GM23338 (cell line): Measurements from ENCODE around the gene CD4. TPM values are rescaled to one million over a fixed set of nuclear protein-coding genes. Genes with fewer than 3 reads are reported as not detected.
"Not testable (repeated sequence)": the region's sequence is repeated elsewhere in the genome, so short reads cannot be mapped to it uniquely, and the experiment has no call there.

Experiments
- ATAC-seq: fragments of 200-7000 bp; cut with Tn5 transposase; 3 replicates; pipeline ENCODE4 v1.9.1; 2020
- DNase-seq: peaks from one replicate; pipeline ENCODE4 v3.0.0-alpha.2; 2015; ENCODE audit warnings: low spot score
- H2AFZ ChIP-seq: fragments of 200-600 bp; sonication (generic); 2 replicates; pipeline ENCODE4 v1.8.0; 2016; ENCODE audit warnings: antibody characterized with exemption, mild to moderate bottlenecking, moderate library complexity
- H3F3A ChIP-seq: fragments of 200-600 bp; sonication (generic); replicated peaks from 2 replicates; pipeline ENCODE4 v1.8.0; 2017; ENCODE audit warnings: antibody characterized with exemption, mixed run types, low read depth
- H3K27ac ChIP-seq: fragments of 200-600 bp; sonication (generic); 2 replicates; pipeline ENCODE4 v1.6.1; 2016; ENCODE audit warnings: low read depth
- H3K27me3 ChIP-seq: fragments of 200-600 bp; sonication (generic); 2 replicates; pipeline ENCODE4 v1.8.0; 2016; ENCODE audit warnings: mild to moderate bottlenecking, mixed run types, moderate library complexity; ENCODE audit not compliant: insufficient read depth
- H3K36me3 ChIP-seq: fragments of 200-600 bp; sonication (generic); 2 replicates; pipeline ENCODE4 v1.8.0; 2016; ENCODE audit warnings: mild to moderate bottlenecking; ENCODE audit not compliant: insufficient read depth
- H3K4me1 ChIP-seq: fragments of 200-600 bp; sonication (generic); 2 replicates; pipeline ENCODE4 v1.8.0; 2016; ENCODE audit warnings: mild to moderate bottlenecking, moderate library complexity; ENCODE audit not compliant: insufficient read depth
- H3K4me2 ChIP-seq: fragments of 200-600 bp; sonication (generic); 2 replicates; pipeline ENCODE4 v1.7.1; 2017; ENCODE audit warnings: mixed run types
- H3K4me3 ChIP-seq: fragments of 200-600 bp; sonication (generic); 2 replicates; pipeline ENCODE4 v1.6.1; 2016; ENCODE audit warnings: mixed run types
- H3K79me2 ChIP-seq: fragments of 200-600 bp; sonication (generic); replicated peaks from 2 replicates; pipeline ENCODE4 v1.8.0; 2017; ENCODE audit warnings: mild to moderate bottlenecking; ENCODE audit not compliant: insufficient read depth
- H3K9me2 ChIP-seq: fragments of 200-600 bp; sonication (generic); 2 replicates; pipeline ENCODE4 v1.8.0; 2017; ENCODE audit not compliant: insufficient read depth
- H4K20me1 ChIP-seq: fragments of 200-600 bp; sonication (generic); replicated peaks from 2 replicates; pipeline ENCODE4 v1.8.0; 2017; ENCODE audit warnings: mild to moderate bottlenecking; ENCODE audit not compliant: insufficient read depth
- H3K27ac Mint-ChIP-seq: 2 replicates; pipeline ENCODE4 v1.8.0; 2020; ENCODE audit warnings: inconsistent platforms, mild to moderate bottlenecking, moderate library complexity, mixed read lengths
- H3K27me3 Mint-ChIP-seq: 3 replicates; pipeline ENCODE4 v1.8.0; 2022; ENCODE audit warnings: low read depth, mild to moderate bottlenecking, moderate library complexity, mixed read lengths, inconsistent platforms; ENCODE audit not compliant: insufficient read depth, poor library complexity
- H3K36me3 Mint-ChIP-seq: 3 replicates; pipeline ENCODE4 v1.8.0; 2021; ENCODE audit warnings: low read depth, mild to moderate bottlenecking, inconsistent platforms, moderate library complexity, mixed read lengths
- H3K4me1 Mint-ChIP-seq: 3 replicates; pipeline ENCODE4 v1.8.0; 2020; ENCODE audit warnings: mild to moderate bottlenecking, inconsistent platforms, mixed read lengths
- H3K4me3 Mint-ChIP-seq: 3 replicates; pipeline ENCODE4 v1.8.0; 2021; ENCODE audit warnings: moderate library complexity, mild to moderate bottlenecking, inconsistent platforms, mixed read lengths
- H3K9me3 Mint-ChIP-seq: 3 replicates; pipeline ENCODE4 v1.8.0; 2020; ENCODE audit warnings: moderate library complexity, mild to moderate bottlenecking, inconsistent platforms, mixed read lengths
- CREB1 ChIP-seq: fragments of 250-450 bp; sonication (Bioruptor Pico); IDR thresholded peaks from 2 replicates; pipeline ENCODE4 v1.5.0; 2020; ENCODE audit warnings: low read depth, mild to moderate bottlenecking, moderate library complexity
- EZH2 ChIP-seq: fragments of 200-600 bp; sonication (generic); IDR thresholded peaks from one replicate; pipeline ENCODE4 v1.8.0; 2017; ENCODE audit warnings: antibody characterized with exemption, mild to moderate bottlenecking, low read depth; ENCODE audit not compliant: unreplicated experiment
- JUNB ChIP-seq: IDR thresholded peaks from one replicate; pipeline ENCODE4 v1.6.1; 2016; ENCODE audit warnings: antibody characterized with exemption; ENCODE audit not compliant: unreplicated experiment
- NANOG ChIP-seq: IDR thresholded peaks from 2 replicates; pipeline ENCODE4 v1.6.1; 2016; ENCODE audit warnings: antibody characterized with exemption, borderline replicate concordance
- STAT1 ChIP-seq: IDR thresholded peaks from one replicate; pipeline ENCODE4 v1.6.1; 2016; ENCODE audit warnings: antibody characterized with exemption; ENCODE audit not compliant: unreplicated experiment
- ZNF114 ChIP-seq: fragments of 250-450 bp; sonication (Bioruptor Pico); IDR thresholded peaks from 2 replicates; pipeline ENCODE4 v1.5.0; 2020; ENCODE audit warnings: mild to moderate bottlenecking, moderate library complexity
- polyA plus RNA-seq: library from polyadenylated mRNA; unstranded; fragments of >200 nt; fragmentation: Nextera tagmentation; extraction: Ambion mirVana; gene quantifications from 2 replicates; pipeline ENCODE4 v1.2.1, GENCODE V29; 2016
- total RNA-seq: library from RNA; depleted of rRNA; stranded (reverse); fragments of >200 nt; shearing (Covaris generic); gene quantifications from 2 replicates; pipeline ENCODE4 v1.2.3, GENCODE V29; 2014
- TF ChIP-seq, protein P1 (sequence below): fragments of 250-450 bp; sonication (Bioruptor Pico); IDR thresholded peaks from 2 replicates; pipeline ENCODE4 v1.5.0; 2020; ENCODE audit warnings: mild to moderate bottlenecking, moderate library complexity
- TF ChIP-seq, protein P2 (sequence below): IDR thresholded peaks from one replicate; pipeline ENCODE4 v1.6.1; 2018; ENCODE audit warnings: antibody characterized with exemption; ENCODE audit not compliant: unreplicated experiment

Gene CD4
- total and polyA plus RNA-seq, 2 experiments from 2014 or later = 1.5 to 2.0 TPM

DNA sequence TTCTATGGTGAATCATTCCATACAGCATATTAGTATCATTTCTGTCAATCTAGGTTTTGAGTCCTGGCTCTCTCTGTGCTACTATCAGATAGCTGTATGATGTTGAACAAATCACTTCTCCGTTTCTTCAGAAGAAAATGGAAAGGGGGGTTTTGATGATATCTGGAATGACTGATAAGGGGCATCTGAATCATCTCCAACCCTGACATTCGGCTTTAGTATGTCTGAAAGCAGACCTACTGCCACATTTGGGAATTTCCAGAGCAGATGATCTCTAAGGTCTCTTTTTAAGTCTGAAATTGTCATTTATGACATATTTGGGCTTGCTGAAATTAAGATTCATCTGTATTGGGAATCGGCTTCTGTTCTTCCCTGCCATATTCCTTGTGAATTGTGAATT is 46.5 kb upstream of the CD4 start (continued):
- TF ChIP-seq, protein P1, sequence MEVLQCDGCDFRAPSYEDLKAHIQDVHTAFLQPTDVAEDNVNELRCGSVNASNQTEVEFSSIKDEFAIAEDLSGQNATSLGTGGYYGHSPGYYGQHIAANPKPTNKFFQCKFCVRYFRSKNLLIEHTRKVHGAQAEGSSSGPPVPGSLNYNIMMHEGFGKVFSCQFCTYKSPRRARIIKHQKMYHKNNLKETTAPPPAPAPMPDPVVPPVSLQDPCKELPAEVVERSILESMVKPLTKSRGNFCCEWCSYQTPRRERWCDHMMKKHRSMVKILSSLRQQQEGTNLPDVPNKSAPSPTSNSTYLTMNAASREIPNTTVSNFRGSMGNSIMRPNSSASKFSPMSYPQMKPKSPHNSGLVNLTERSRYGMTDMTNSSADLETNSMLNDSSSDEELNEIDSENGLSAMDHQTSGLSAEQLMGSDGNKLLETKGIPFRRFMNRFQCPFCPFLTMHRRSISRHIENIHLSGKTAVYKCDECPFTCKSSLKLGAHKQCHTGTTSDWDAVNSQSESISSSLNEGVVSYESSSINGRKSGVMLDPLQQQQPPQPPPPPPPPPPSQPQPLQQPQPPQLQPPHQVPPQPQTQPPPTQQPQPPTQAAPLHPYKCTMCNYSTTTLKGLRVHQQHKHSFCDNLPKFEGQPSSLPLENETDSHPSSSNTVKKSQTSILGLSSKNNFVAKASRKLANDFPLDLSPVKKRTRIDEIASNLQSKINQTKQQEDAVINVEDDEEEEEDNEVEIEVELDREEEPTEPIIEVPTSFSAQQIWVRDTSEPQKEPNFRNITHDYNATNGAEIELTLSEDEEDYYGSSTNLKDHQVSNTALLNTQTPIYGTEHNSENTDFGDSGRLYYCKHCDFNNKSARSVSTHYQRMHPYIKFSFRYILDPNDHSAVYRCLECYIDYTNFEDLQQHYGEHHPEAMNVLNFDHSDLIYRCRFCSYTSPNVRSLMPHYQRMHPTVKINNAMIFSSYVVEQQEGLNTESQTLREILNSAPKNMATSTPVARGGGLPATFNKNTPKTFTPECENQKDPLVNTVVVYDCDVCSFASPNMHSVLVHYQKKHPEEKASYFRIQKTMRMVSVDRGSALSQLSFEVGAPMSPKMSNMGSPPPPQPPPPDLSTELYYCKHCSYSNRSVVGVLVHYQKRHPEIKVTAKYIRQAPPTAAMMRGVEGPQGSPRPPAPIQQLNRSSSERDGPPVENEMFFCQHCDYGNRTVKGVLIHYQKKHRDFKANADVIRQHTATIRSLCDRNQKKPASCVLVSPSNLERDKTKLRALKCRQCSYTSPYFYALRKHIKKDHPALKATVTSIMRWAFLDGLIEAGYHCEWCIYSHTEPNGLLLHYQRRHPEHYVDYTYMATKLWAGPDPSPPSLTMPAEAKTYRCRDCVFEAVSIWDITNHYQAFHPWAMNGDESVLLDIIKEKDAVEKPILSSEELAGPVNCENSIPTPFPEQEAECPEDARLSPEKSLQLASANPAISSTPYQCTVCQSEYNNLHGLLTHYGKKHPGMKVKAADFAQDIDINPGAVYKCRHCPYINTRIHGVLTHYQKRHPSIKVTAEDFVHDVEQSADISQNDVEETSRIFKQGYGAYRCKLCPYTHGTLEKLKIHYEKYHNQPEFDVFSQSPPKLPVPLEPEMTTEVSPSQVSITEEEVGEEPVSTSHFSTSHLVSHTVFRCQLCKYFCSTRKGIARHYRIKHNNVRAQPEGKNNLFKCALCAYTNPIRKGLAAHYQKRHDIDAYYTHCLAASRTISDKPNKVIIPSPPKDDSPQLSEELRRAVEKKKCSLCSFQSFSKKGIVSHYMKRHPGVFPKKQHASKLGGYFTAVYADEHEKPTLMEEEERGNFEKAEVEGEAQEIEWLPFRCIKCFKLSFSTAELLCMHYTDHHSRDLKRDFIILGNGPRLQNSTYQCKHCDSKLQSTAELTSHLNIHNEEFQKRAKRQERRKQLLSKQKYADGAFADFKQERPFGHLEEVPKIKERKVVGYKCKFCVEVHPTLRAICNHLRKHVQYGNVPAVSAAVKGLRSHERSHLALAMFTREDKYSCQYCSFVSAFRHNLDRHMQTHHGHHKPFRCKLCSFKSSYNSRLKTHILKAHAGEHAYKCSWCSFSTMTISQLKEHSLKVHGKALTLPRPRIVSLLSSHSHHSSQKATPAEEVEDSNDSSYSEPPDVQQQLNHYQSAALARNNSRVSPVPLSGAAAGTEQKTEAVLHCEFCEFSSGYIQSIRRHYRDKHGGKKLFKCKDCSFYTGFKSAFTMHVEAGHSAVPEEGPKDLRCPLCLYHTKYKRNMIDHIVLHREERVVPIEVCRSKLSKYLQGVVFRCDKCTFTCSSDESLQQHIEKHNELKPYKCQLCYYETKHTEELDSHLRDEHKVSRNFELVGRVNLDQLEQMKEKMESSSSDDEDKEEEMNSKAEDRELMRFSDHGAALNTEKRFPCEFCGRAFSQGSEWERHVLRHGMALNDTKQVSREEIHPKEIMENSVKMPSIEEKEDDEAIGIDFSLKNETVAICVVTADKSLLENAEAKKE (CRISPR knock-in tag) = no peak
- no peak for TF ChIP-seq STAT1
- TF ChIP-seq EZH2 = no peak
- no peak for TF ChIP-seq ZNF114
- no peak for TF ChIP-seq CREB1 (CRISPR knock-in tag)
- TF ChIP-seq NANOG = no peak
- no peak for TF ChIP-seq JUNB
- TF ChIP-seq, protein P2, sequence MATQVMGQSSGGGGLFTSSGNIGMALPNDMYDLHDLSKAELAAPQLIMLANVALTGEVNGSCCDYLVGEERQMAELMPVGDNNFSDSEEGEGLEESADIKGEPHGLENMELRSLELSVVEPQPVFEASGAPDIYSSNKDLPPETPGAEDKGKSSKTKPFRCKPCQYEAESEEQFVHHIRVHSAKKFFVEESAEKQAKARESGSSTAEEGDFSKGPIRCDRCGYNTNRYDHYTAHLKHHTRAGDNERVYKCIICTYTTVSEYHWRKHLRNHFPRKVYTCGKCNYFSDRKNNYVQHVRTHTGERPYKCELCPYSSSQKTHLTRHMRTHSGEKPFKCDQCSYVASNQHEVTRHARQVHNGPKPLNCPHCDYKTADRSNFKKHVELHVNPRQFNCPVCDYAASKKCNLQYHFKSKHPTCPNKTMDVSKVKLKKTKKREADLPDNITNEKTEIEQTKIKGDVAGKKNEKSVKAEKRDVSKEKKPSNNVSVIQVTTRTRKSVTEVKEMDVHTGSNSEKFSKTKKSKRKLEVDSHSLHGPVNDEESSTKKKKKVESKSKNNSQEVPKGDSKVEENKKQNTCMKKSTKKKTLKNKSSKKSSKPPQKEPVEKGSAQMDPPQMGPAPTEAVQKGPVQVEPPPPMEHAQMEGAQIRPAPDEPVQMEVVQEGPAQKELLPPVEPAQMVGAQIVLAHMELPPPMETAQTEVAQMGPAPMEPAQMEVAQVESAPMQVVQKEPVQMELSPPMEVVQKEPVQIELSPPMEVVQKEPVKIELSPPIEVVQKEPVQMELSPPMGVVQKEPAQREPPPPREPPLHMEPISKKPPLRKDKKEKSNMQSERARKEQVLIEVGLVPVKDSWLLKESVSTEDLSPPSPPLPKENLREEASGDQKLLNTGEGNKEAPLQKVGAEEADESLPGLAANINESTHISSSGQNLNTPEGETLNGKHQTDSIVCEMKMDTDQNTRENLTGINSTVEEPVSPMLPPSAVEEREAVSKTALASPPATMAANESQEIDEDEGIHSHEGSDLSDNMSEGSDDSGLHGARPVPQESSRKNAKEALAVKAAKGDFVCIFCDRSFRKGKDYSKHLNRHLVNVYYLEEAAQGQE = no peak

DNA sequence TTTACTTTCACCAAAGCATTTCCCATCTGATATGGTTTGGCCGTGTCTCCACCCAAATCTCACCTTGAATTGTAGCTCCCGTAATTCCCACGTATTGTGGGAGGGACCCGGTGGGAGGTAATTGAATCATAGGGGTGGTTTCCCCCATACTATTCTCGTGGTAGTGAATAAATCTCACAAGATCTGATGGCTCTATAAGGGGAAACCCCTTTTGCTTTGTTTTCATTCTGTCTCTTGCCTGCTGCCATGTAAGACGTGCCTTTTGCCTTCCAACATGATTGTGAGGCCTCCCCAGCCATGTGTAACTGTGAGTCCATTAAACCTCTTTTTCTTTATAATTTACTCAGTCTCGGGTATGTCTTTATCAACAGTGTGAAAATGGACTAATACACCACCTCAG is 46.0 kb upstream of the CD4 start:
- H3K4me2 ChIP-seq, H3K4me1 ChIP-seq, H3K27me3 ChIP-seq, H3K4me1 Mint-ChIP-seq, H3K4me3 Mint-ChIP-seq, H3K27ac ChIP-seq, H3K36me3 ChIP-seq, H3F3A ChIP-seq, H3K9me3 Mint-ChIP-seq, H4K20me1 ChIP-seq, H3K79me2 ChIP-seq, H3K27me3 Mint-ChIP-seq, DNase-seq, H3K27ac Mint-ChIP-seq, ATAC-seq, H3K9me2 ChIP-seq, H3K4me3 ChIP-seq, H2AFZ ChIP-seq: not testable (repeated sequence)
- H3K36me3 Mint-ChIP-seq = peaks cover 32% of the 10 kb centered on the region
